SK-N-MC (cell line): ENCODE measurements around the gene SLC9A9.

ENCODE experiments used
- EZH2 ChIP-seq: fragments of 200-600 bp; sonication (generic); IDR thresholded peaks from one replicate; pipeline ENCODE4 v1.6.1; 2017; ENCODE audit warnings: antibody characterized with exemption
- POLR2AphosphoS5 ChIP-seq: IDR thresholded peaks from 2 replicates; pipeline ENCODE4 v1.6.1; 2012; ENCODE audit warnings: mild to moderate bottlenecking, low read depth, low read length, borderline replicate concordance

- TF ChIP-seq EZH2 (no peak), POLR2AphosphoS5 (no peak)
Observed at GRCh38 chr3:143810166-143810952, 37.9 kb downstream of the SLC9A9 start.
